Choroid plexus epithelial cell (primary cell): ENCODE results near the gene GALK1.

Experiments used
- DNase-seq: peaks from one replicate; pipeline ENCODE4 v3.0.0-alpha.2; 2010; ENCODE audit warnings: low read depth
- H3K4me3 ChIP-seq: 2 replicates; pipeline ENCODE4 v1.5.1; 2011; ENCODE audit warnings: low read depth, mild to moderate bottlenecking, control low read depth, low read length, moderate library complexity
- CTCF ChIP-seq: conservative IDR thresholded peaks from 2 replicates; pipeline ENCODE4 v1.5.1; 2011; ENCODE audit warnings: low read depth, mild to moderate bottlenecking, control low read depth, inconsistent platforms, low read length, moderate library complexity

Gene GALK1

DNA sequence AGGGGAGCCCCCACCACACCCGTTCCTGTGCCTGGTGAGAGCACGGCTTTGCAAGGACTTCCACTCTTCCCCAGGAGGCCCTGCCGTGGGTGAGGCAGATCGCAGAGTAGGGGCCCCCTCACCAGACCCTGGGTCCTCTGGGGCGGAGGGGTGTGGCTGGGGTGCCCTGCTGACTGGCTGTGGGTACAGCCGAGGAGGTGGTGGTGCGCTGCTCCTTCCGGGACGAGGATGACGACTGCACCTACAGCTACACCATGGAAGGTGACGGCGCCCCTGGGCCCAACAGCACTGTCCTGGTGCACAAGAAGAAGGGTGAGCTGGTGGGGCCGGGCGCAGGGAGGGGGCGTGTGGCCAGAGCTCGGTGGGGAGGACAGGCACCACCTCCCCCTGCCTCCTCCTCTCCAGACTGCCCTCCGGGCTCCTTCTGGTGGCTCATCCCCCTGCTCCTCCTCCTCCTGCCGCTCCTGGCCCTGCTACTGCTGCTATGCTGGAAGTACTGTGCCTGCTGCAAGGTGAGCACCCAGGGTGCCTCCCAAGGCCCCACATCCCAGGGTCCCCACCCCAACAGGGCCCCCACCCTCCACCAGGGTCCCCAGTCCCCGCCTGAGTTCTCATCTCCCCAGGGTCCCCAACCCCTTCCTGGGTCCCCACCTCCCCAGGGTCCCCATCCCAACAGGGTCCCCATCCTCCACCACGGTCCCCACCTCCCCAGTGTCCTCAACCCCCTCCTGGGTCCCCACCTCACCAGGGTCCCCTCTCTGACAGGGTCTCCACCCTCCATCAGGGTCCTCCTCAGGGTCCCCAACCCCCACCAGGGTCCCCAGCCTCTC lies 27.6 kb downstream of the GALK1 start:
- no peak for DNase-seq
- no peak for TF ChIP-seq CTCF
- no peak overlapping the region for H3K4me3 ChIP-seq

DNA sequence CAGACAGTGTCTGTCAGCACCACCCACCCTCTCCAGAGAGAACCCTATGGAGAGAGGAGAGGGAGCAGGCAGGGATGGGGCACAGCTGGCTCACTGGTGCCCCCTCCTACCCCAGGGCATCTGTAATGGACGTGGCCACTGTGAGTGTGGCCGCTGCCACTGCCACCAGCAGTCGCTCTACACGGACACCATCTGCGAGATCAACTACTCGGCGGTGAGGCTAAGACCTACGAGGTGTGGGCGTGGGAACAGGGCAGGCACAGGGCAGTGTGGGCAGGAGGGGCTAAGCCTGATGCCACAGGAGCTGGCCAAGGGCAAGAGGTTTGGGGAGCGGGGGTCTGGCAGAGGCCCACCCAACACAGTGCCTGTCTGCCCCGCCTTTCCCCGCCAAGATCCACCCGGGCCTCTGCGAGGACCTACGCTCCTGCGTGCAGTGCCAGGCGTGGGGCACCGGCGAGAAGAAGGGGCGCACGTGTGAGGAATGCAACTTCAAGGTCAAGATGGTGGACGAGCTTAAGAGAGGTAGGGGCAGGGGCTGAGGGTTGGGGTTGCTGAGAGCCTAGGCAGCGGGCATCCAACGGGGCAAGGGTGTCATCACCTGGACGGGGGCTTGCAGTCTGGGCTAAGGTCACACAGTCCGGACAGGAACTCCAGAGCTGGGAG lies 28.7 kb downstream of the GALK1 start:
- no peak for DNase-seq
- TF ChIP-seq CTCF = no peak
- H3K4me3 ChIP-seq = no peak overlapping the region

- TF ChIP-seq CTCF = no peak
- H3K4me3 ChIP-seq = no peak overlapping the region
Measured at GRCh38 chr17:75734674-75735294, 30.2 kb downstream of the GALK1 start.

GRCh38 chr17:75733471-75733870 lies 31.5 kb downstream of the GALK1 start:
- TF ChIP-seq CTCF = no peak
- H3K4me3 ChIP-seq = no peak overlapping the region
- no peak for DNase-seq

More at GRCh38 chr17:75734674-75735294, 30.2 kb downstream of the GALK1 start:
- DNase-seq = no peak

- H3K4me3 ChIP-seq = no peak overlapping the region
- TF ChIP-seq CTCF = no peak
- DNase-seq = no peak
Measured at GRCh38 chr17:75731716-75732498, 33.1 kb downstream of the GALK1 start.

- H3K4me3 ChIP-seq = no peak overlapping the region
- TF ChIP-seq CTCF = no peak
- DNase-seq = no peak
Measured at GRCh38 chr17:75731086-75731715, 33.8 kb downstream of the GALK1 start.
